WERI-Rb-1 (cell line): ENCODE measurements around the gene CHRNA4.

Experiments
- DNase-seq: peaks from one replicate; pipeline ENCODE4 v3.0.0-alpha.2; 2020
- H3K27ac ChIP-seq: fragments of 250-450 bp; sonication (Bioruptor Pico); 2 replicates; pipeline ENCODE4 v1.5.1; 2020; ENCODE audit warnings: mild to moderate bottlenecking, moderate library complexity
- H3K27me3 ChIP-seq: fragments of 250-450 bp; sonication (Bioruptor Pico); 2 replicates; pipeline ENCODE4 v1.5.1; 2021; ENCODE audit warnings: mild to moderate bottlenecking, low read depth, moderate library complexity; ENCODE audit not compliant: insufficient read depth, severe bottlenecking
- H3K36me3 ChIP-seq: fragments of 250-450 bp; sonication (Bioruptor Pico); 2 replicates; pipeline ENCODE4 v1.5.1; 2020; ENCODE audit warnings: mild to moderate bottlenecking, moderate library complexity
- H3K4me3 ChIP-seq: 2 replicates; pipeline ENCODE4 v1.5.1; 2011; ENCODE audit warnings: low read depth, mild to moderate bottlenecking, control low read depth, low read length
- H3K9me3 ChIP-seq: fragments of 250-450 bp; sonication (Bioruptor Pico); 2 replicates; pipeline ENCODE4 v1.5.1; 2021; ENCODE audit warnings: mild to moderate bottlenecking, moderate library complexity; ENCODE audit not compliant: severe bottlenecking
- TF ChIP-seq, protein P1 (sequence below): IDR thresholded peaks from 2 replicates; pipeline ENCODE4 v1.5.1; 2011; ENCODE audit warnings: low read depth, mild to moderate bottlenecking, control low read depth, inconsistent platforms, low read length

Gene CHRNA4

GRCh38 chr20:63330940-63331339 is 30.2 kb downstream of the CHRNA4 start:
- H3K9me3 ChIP-seq, result peaks cover 3% of the 10 kb centered on the region
- H3K27me3 ChIP-seq, result no peaks in the 10 kb centered on the region
- DNase-seq, result peak; percentile 91
- H3K27ac ChIP-seq, result peak overlapping the region; percentile 60
- TF ChIP-seq, protein P1, sequence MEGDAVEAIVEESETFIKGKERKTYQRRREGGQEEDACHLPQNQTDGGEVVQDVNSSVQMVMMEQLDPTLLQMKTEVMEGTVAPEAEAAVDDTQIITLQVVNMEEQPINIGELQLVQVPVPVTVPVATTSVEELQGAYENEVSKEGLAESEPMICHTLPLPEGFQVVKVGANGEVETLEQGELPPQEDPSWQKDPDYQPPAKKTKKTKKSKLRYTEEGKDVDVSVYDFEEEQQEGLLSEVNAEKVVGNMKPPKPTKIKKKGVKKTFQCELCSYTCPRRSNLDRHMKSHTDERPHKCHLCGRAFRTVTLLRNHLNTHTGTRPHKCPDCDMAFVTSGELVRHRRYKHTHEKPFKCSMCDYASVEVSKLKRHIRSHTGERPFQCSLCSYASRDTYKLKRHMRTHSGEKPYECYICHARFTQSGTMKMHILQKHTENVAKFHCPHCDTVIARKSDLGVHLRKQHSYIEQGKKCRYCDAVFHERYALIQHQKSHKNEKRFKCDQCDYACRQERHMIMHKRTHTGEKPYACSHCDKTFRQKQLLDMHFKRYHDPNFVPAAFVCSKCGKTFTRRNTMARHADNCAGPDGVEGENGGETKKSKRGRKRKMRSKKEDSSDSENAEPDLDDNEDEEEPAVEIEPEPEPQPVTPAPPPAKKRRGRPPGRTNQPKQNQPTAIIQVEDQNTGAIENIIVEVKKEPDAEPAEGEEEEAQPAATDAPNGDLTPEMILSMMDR, result no peak
- H3K4me3 ChIP-seq, result no peak overlapping the region
- H3K36me3 ChIP-seq, result no peaks in the 10 kb centered on the region

- peaks cover 3% of the 10 kb centered on the region for H3K9me3 ChIP-seq
- H3K4me3 ChIP-seq, result no peak overlapping the region
- no peaks in the 10 kb centered on the region for H3K36me3 ChIP-seq
- H3K27me3 ChIP-seq, result no peaks in the 10 kb centered on the region
- no peak for DNase-seq
- TF ChIP-seq, protein P1, result no peak
- peak overlapping the region; percentile 60 for H3K27ac ChIP-seq
Measured at GRCh38 chr20:63330084-63330760, 30.9 kb downstream of the CHRNA4 start.

DNA sequence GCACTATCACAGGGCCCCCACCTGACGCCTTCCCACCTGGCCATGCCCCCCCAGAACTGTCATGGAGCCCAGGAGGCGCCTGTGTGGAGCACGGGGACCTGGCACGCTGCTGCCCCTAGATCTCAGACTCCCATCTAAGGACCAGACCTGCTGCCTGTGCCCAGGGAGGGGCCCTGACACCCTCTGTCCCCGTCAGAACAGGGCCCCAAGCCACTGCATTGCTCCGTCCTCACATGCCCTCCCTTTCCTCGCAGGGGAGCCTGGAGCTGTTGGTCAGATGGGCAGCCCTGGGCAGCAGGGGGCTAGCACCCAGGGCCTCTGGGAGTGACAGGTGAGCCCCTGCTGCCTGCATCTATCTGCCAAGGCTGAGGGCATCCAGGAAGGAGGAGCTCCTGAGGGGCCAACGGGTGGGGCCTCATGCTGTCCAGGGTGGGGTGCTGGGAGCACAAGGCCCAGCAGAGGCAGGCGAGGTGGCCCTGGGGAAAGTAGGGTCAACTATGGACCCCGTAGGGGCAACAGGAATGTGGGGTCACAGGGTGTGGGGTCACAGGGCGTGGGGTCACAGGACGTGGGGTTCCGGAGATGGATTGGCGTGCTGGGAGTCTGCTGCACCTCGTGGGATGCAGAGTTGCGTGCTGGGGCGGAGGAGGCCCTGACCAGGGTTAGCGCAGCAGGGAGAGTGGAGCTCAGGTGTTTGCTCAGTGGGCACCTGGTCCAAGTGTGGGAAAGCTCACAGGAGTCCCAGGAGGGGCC is 31.6 kb downstream of the CHRNA4 start:
- peaks cover 3% of the 10 kb centered on the region for H3K9me3 ChIP-seq
- H3K4me3 ChIP-seq, result no peak overlapping the region
- TF ChIP-seq, protein P1, result no peak
- no peak overlapping the region for H3K27ac ChIP-seq
- no peak for DNase-seq
- H3K27me3 ChIP-seq, result no peaks in the 10 kb centered on the region
- H3K36me3 ChIP-seq, result no peaks in the 10 kb centered on the region

DNA sequence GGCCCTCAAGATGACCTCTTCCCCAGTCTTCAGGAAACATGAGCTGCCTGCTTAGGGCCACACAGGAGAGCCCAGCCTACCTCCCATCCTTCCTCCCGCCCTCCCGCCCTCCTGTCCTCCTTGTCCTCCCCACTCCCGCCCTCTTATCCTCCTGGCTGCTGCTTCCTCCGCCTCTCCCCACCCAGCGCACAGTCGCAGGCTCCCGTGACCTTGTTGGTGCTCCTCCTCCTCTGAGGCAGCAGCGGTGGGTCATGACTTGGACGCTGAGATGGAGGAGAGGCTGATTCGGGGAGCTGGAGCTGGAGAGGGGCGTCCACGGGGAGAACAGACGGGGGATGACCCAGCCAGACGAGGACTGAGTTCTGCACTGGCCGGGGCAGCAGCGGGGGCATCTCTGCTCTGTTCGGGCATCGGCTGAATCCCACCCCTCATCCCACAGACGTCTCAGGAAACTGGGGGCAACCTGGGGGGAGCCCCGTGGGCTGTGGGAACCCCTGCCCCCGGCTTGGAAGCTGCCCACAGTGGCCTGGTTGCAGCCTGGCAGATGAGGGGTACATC is 32.4 kb downstream of the CHRNA4 start:
- TF ChIP-seq, protein P1, result no peak
- Histone ChIP-seq H3K27ac (no peak overlapping the region), H3K27me3 (no peaks in the 10 kb centered on the region), H3K9me3 (peaks cover 3% of the 10 kb centered on the region), H3K36me3 (no peaks in the 10 kb centered on the region), H3K4me3 (no peak overlapping the region)
- DNase-seq, result no peak

- TF ChIP-seq, protein P1, result no peak
- H3K27ac ChIP-seq, result no peak overlapping the region
- no peaks in the 10 kb centered on the region for H3K36me3 ChIP-seq
- H3K4me3 ChIP-seq, result no peak overlapping the region
- H3K9me3 ChIP-seq, result peaks cover 3% of the 10 kb centered on the region
- DNase-seq, result no peak
- H3K27me3 ChIP-seq, result no peaks in the 10 kb centered on the region
Measured at GRCh38 chr20:63328026-63328700, 33.0 kb downstream of the CHRNA4 start.
